AG09319 (cell line): ENCODE data around the gene PRSS27.

Experiments
- DNase-seq: peaks from one replicate; pipeline ENCODE4 v3.0.0-alpha.2; 2010; ENCODE audit warnings: low read depth; ENCODE audit errors: extremely low read depth
- TF ChIP-seq, protein P1 (sequence below): IDR thresholded peaks from 2 replicates; pipeline ENCODE4 v1.5.1; 2011; ENCODE audit warnings: low read depth, mild to moderate bottlenecking, inconsistent platforms, low read length, moderate library complexity

The PRSS27 gene

DNA sequence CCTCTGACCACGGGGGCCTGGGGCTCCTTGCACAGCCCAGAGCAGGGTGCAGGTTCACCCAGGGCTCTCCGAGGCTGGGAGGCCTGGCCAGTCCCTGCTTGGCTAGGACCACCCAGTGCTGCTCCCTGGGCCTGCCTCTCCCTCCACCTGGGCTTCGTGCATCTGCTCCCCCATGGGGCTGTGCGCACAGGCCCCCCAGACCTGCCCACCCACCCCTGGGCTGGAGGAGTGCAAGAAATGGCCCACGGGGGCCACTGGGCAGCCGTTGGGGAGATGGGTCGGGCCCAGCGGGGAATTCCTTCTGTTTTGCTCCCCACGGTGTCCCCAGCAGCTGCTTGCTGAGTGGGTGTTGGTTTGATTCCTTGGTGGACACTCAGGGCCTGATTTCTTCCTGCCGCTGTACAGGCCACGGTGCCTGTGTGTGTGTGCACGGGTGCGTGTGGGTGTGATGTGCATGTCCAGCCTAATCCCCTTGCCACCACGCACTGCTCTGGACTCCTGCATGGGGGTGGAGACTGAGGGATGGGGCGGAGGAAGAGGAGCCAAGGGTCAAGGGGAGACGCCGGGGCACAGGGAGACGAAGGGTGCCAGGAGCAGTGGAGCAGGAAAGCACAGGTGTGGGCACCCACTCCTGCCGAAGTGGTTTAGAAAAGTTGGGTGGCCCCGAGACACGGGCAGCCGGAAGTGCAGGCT is 8.5 kb downstream of the PRSS27 start:
- TF ChIP-seq, protein P1, sequence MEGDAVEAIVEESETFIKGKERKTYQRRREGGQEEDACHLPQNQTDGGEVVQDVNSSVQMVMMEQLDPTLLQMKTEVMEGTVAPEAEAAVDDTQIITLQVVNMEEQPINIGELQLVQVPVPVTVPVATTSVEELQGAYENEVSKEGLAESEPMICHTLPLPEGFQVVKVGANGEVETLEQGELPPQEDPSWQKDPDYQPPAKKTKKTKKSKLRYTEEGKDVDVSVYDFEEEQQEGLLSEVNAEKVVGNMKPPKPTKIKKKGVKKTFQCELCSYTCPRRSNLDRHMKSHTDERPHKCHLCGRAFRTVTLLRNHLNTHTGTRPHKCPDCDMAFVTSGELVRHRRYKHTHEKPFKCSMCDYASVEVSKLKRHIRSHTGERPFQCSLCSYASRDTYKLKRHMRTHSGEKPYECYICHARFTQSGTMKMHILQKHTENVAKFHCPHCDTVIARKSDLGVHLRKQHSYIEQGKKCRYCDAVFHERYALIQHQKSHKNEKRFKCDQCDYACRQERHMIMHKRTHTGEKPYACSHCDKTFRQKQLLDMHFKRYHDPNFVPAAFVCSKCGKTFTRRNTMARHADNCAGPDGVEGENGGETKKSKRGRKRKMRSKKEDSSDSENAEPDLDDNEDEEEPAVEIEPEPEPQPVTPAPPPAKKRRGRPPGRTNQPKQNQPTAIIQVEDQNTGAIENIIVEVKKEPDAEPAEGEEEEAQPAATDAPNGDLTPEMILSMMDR: no peak
- no peak for DNase-seq

DNA sequence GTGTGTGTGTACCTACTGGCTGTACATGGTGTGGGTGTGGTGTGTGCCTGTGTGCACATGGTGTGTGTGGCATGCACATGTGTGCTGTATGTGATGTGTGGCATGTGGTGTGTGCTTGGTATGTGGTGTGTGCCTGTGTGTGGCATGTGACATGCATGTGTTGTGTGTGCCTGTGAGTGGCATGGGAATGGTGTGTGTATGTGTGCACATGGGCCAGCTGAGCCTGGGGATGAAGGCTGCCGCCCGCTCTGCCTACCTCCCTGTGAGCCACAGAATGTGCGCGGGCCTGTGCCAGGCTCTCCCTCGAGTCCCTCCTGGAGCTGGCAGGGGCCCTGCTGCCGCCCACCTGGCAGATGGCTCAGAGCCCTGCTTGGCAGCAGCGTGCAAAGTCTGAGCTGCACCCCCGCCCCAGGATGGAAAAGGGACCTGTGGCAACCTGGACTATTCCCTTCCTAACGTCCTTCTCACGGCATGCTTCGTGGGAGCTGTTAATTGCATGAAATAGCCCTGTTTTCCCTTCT is 9.3 kb downstream of the PRSS27 start:
- TF ChIP-seq, protein P1: no peak
- no peak for DNase-seq

DNA sequence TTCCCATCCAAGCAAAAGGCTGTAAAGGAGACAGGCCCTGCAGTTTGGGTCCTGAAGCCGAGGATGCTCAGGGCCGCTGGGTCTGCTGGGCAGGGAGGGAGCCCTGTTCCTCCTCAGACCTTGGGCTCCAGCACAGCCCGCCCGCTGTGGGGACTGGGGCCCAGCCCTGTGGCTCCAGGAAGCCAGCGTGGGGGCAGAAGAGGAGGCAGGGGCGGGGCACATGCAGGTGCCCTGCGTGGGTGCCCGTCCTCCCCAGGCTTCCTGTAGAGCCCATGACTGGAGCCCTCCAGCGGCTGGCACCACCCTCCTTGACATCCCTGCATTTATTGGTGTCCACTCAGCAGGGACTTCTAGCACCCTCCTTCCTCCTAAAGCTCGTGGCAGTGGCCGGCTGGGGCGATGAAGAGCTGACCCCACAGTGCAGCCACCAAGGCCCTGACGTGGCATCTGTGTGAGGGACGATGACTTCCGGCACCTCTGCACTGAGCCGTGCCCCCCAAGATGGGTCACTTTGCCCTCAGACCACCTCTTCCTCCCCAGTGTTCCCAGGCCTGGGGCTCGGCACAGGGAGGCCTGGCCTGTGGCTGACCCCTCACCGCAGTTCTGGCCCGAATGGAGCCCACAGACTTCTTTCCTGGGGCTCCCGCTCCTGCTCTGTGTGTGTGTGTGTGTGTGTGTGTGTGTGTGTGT is 9.9 kb downstream of the PRSS27 start:
- DNase-seq: no peak
- TF ChIP-seq, protein P1: no peak

DNA sequence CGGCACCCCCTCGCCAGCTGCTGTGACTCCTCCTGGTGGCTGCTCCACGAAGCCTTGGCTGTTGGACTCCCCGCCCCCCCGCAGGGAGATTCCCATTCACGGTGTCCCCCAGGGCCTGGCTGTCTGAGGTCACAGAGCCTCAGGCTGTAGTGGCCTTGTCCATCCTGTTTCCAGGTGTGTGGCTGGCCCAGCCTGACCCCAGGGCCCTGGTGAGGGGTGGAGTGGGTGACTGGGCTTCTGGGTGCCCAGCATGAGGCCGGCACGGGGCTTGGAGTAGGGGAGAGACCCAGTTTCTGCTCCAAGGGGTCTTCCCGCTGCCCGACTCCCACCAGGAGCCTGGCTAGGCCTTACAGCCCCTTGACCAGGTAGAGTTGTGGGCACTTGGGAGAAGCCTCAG is 10.4 kb downstream of the PRSS27 start:
- TF ChIP-seq, protein P1: no peak
- DNase-seq: no peak

DNA sequence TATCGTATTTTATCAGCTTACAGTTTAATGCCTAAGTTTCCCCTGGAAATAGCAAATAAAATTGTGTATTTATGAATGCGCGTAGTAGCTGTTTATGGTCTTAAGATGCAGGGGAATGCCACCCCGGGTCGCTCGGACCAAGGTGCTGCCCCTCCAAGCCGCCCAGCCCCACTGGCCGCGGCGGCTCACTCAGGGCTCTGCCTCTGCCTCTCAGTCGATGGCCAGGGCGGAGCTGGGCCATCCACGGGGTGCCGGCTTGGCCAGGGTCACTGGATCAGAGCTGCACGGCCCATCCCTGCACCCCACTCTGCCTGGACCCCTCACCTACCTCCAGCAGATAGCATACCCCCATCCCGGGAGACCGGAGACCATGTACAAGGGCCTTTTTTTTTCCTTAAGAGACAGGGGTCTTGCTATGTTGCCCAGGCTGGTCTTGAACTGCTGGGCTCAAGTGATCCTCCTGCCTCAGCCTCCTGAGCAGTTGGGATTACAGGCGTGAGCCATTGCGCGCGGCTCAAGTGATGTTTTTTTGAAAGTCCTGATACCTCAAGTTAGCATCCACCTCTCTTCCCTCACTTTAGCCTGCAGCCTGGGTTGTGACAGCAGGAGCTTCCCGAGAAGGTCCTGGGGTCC is 11.0 kb downstream of the PRSS27 start:
- TF ChIP-seq, protein P1: no peak

DNA sequence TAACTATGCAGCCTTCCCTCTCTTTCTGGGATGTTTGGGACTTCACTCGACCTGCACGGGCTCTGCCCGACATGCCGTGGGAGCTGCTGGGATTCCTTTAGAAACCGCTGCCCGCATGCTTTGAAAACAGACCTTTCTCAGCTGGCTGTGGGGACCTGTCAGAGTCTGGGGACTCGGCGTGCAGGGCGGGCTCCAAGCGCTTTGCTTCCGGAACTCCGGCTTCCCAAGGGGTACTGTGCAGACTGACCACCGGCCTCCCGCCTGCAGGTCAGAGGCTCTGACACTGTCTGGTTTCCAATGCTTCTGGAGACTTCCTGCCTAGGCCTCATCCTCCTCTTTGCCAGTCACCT is 11.8 kb downstream of the PRSS27 start:
- TF ChIP-seq, protein P1: no peak
- DNase-seq: no peak

More for the DNA sequence above, 11.0 kb downstream of the PRSS27 start:
- DNase-seq: no peak
